Left lung (tissue), 10 donors: ENCODE measurements around the gene HMCN1. TPM values are rescaled to one million over a fixed set of nuclear protein-coding genes. Genes with fewer than 3 reads are reported as not detected.

Source experiments
- ATAC-seq: fragments of 200-7000 bp; cut with Tn5 transposase; one replicate; pipeline ENCODE4 v1.9.1; 2020; ENCODE audit warnings: moderate library complexity
- DNase-seq, 4 donors: peaks; one replicate each; pipeline ENCODE4 v3.0.0-alpha.2; 2013 to 2020
- H3K27ac ChIP-seq, 2 donors: fragments of 200-600 bp; sonication (generic) in 1 of 2; one replicate each; pipeline versions ENCODE4 v1.5.0 to v1.8.0; 2020 to 2021
- H3K27me3 ChIP-seq, 2 donors: fragments of 200-600 bp; sonication (generic) in 1 of 2; one replicate each; pipeline versions ENCODE4 v1.5.0 to v1.8.0; 2020 to 2021
- H3K36me3 ChIP-seq, 2 donors: fragments of 200-600 bp; sonication (generic) in 1 of 2; one replicate each; pipeline versions ENCODE4 v1.5.0 to v1.8.0; 2020 to 2021
- H3K4me1 ChIP-seq, 2 donors: fragments of 200-600 bp; one replicate each; pipeline ENCODE4 v1.8.0; 2021
- H3K4me3 ChIP-seq, 2 donors: fragments of 200-600 bp; sonication (generic) in 1 of 2; one replicate each; pipeline versions ENCODE4 v1.5.0 to v1.8.0; 2020 to 2021; ENCODE audit warnings: mild to moderate bottlenecking in 1 of 2
- H3K9me3 ChIP-seq, 2 donors: fragments of 200-600 bp; sonication (generic) in 1 of 2; one replicate each; pipeline versions ENCODE4 v1.5.0 to v1.8.0; 2020 to 2021
- CTCF ChIP-seq, 2 donors: fragments of 200-600 bp; sonication (generic) in 1 of 2; IDR thresholded peaks; one replicate each; pipeline versions ENCODE4 v1.5.0 to v1.8.0; 2021; ENCODE audit warnings: antibody characterized with exemption in 2 of 2
- intact Hi-C, 2 donors: fragments of 100-400 bp; cut with DNase I; formaldehyde crosslinking; loops; one replicate each; pipeline versions ENCODE4 v1.11.2 to v1.14.2; 2022
- polyA plus RNA-seq, 6 donors: library from polyadenylated mRNA; unstranded; fragments of 120-200 nt; gene quantifications; one replicate each; pipeline ENCODE4 v1.2.1, GENCODE V29; 2013; ENCODE audit not compliant: insufficient read length in 6 of 6
- total RNA-seq, 2 donors: library from RNA; stranded (reverse); fragmentation: NEBNext Ultra II Directional; extraction: Animal tissue kit (Norgen Biotek cat#: 25700); gene quantifications; one replicate each; pipeline ENCODE4 v1.2.1, GENCODE V29; 2021
- donor health status: DM: no; HTN: yes; CAD: no.
- donor health status: DM: no; HTN: no; CAD: no.

Gene HMCN1
- total and polyA plus RNA-seq, 8 donors = 24.0 to 91.0 (median 48.7) TPM

- no peak for ATAC-seq
- H3K4me1 ChIP-seq = no peaks in the 10 kb centered on the region
- no peaks in the 10 kb centered on the region for H3K9me3 ChIP-seq
- H3K36me3 ChIP-seq = no peaks in the 10 kb centered on the region
- no peak overlapping the region for H3K4me3 ChIP-seq
- TF ChIP-seq CTCF (IDR thresholded peaks at IDR 0.05) = no peak
- H3K27me3 ChIP-seq = no peaks in the 10 kb centered on the region
- no peak for DNase-seq
- intact Hi-C loops = loop anchor here in 1 of 2 donors (10.0 kb wide), 1 partner anchor 491 kb away; no protein-coding TSS in a partner anchor
- no peak overlapping the region for H3K27ac ChIP-seq
These were observed 481.4 kb downstream of the HMCN1 start for GRCh38 chr1:186215636-186216035.

DNA sequence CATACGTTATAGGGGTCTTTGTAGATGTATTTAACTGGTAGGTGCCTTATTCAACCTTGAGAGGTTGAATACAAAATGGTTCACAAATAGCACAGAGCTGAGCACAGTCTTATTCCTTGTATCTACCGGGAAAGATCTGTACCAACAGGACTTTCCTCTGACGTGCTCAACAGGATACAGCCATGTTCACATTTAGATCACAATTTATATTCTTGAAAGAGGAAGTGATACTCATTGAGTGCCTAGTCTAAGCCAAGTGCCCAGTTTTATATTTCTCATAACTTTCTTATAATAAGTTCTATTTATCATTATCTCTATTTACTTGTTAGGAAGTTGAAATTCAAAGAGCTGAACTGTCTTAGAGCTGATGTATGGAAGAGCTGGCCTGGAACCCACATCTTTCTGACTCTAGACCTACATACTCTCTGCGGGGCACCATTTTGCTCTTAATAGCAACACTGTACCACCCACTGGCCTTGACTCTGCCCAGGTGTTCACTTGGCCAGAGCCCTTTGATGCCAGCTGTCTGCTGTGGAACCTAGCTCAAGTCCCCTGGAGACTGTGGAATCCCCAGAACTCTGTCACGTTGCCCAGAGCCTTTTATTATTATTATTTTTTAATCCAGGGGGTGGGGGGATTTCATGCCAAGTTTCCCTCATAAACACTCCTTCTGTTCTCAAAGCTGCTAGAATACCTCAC is 484.6 kb downstream of the HMCN1 start:
- no peak for ATAC-seq
- no peak for DNase-seq
- H3K9me3 ChIP-seq = no peaks in the 10 kb centered on the region
- no peaks in the 10 kb centered on the region for H3K27me3 ChIP-seq
- no peaks in the 10 kb centered on the region for H3K4me1 ChIP-seq
- TF ChIP-seq CTCF (IDR thresholded peaks at IDR 0.05) = no peak
- intact Hi-C loops = loop anchor here in 1 of 2 donors (10.0 kb wide), 1 partner anchor 494 kb away; no protein-coding TSS in a partner anchor
- H3K4me3 ChIP-seq = no peak overlapping the region
- no peaks in the 10 kb centered on the region for H3K36me3 ChIP-seq
- no peak overlapping the region for H3K27ac ChIP-seq

- H3K36me3 ChIP-seq = no peaks in the 10 kb centered on the region
- no peak overlapping the region for H3K4me3 ChIP-seq
- H3K4me1 ChIP-seq = no peaks in the 10 kb centered on the region
- no peaks in the 10 kb centered on the region for H3K9me3 ChIP-seq
- H3K27me3 ChIP-seq = no peaks in the 10 kb centered on the region
- no peak for ATAC-seq
- H3K27ac ChIP-seq = no peak overlapping the region
- DNase-seq = no peak
- intact Hi-C loops = no loop called here
- TF ChIP-seq CTCF (IDR thresholded peaks at IDR 0.05) = no peak
These were observed 485.9 kb downstream of the HMCN1 start for GRCh38 chr1:186220067-186220466.

GRCh38 chr1:186220911-186221310 is 486.7 kb downstream of the HMCN1 start:
- Histone ChIP-seq H3K4me1 (no peaks in the 10 kb centered on the region), H3K9me3 (no peaks in the 10 kb centered on the region), H3K36me3 (no peaks in the 10 kb centered on the region), H3K27me3 (no peaks in the 10 kb centered on the region), H3K4me3 (no peak overlapping the region), H3K27ac (no peak overlapping the region)
- ATAC-seq = no peak
- DNase-seq = no peak
- intact Hi-C loops = no loop called here
- TF ChIP-seq CTCF (IDR thresholded peaks at IDR 0.05) = no peak

DNA sequence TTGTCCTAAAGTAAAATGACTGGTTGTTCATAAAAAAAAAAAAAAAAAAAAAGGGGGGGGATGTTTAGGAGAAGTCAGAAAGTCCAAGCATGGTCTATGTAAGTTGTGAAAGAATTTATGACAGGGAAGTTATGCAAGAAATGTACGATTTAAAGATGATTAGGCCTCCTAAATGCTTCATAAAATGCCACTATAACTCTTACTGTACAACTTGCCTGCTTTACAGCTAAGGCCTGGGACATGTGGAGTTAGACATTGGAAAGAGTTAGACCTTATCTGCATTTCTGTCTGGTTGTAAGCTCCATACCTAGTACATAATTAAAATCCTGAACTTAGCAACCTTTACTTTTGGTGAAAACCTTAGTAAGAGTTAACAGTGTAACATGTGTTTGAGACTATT is 490.9 kb downstream of the HMCN1 start:
- intact Hi-C loops = no loop called here
- H3K4me1 ChIP-seq = no peaks in the 10 kb centered on the region
- ATAC-seq = no peak
- TF ChIP-seq CTCF (IDR thresholded peaks at IDR 0.05) = no peak
- peaks cover 0 to 3% of the 10 kb centered on the region in 2 donors for H3K9me3 ChIP-seq
- H3K4me3 ChIP-seq = no peak overlapping the region
- no peaks in the 10 kb centered on the region for H3K27me3 ChIP-seq
- H3K36me3 ChIP-seq = no peaks in the 10 kb centered on the region
- no peak for DNase-seq
- no peak overlapping the region for H3K27ac ChIP-seq
